SH-SY5Y (cell line): ENCODE data around the gene RAB8A.
A peak's percentile ranks its signal among the peaks of the same experiment; 100 is the strongest.

Experiments
- GATA2 ChIP-seq: IDR thresholded peaks from 2 replicates; pipeline ENCODE4 v1.6.1; 2011; ENCODE audit warnings: mild to moderate bottlenecking, low read depth, low read length
- GATA3 ChIP-seq: IDR thresholded peaks from 2 replicates; pipeline ENCODE4 v1.6.1; 2011; ENCODE audit warnings: low read depth, mild to moderate bottlenecking, low read length, moderate library complexity

DNA sequence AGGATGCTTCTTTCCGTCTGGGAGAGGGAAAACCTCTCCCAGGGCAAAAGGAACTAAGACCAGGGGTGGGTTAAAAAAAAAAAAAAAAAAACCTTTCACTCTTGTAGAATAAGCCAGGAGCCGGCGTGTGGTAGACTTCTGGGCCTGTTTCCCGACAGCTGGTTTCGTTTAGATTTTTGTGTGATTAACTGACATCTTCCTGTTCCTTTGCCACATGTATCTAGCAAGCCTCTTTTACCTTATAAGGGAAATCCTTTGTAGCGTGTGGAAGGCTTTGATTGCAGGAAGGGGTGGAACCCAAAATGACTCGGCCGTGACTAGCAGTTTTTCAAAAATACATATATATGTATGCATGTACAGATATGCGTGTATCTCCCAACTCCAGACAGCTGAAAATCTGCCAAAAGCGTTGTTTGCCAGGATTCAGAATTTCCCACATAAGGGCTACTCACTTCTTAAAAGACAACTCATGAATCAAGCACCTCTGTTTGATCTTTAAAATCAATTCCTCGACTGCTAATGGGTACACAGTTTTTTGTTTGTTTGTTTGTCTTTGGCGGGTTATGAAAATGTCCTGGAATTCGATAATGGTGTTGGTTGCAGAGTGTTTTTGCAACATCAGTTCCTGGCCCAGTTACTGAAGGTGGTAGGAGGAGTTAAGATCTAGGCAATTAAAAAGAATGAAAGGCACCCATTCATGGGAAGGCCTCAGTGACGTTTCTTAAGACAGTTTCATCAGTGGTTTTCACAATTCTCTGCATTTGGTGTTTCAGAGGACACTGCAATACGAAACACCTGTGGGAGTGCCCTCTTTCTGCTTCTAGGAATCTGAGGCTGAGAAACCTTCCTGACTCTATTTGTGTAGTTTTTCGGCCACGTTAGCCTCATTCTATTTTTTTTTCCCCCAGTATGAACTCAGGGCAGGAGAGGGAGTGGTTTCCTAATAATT lies 32.7 kb upstream of the RAB8A start:
- TF ChIP-seq GATA2: peak; percentile 52; the same call in 1 of the 2 replicates
- no peak for TF ChIP-seq GATA3
